Thyroid gland (tissue), 4 donors: ENCODE data around the gene SMURF1.

Source experiments
- CTCF ChIP-seq, 6 experiments: fragments of 200-600 bp in 3 of 6; fragments of 450-650 bp in 3 of 6; sonication (generic) in 3 of 6; IDR thresholded peaks; one replicate each; pipeline ENCODE4 v1.5.1; 2016 to 2019; ENCODE audit warnings: antibody characterized with exemption in 6 of 6, mild to moderate bottlenecking in 2 of 6, inconsistent platforms in 1 of 6, moderate library complexity in 1 of 6
- POLR2A ChIP-seq, 2 donors: fragments of 450-650 bp; IDR thresholded peaks; one replicate each; pipeline ENCODE4 v1.6.1; 2017; ENCODE audit warnings: antibody characterized with exemption in 2 of 2, mild to moderate bottlenecking in 2 of 2, moderate library complexity in 1 of 2

- TF ChIP-seq CTCF (IDR thresholded peaks at IDR 0.05) (no peak), POLR2A (IDR thresholded peaks at IDR 0.05) (no peak)
Measured at GRCh38 chr7:98997846-98998245, 146.1 kb downstream of the SMURF1 start.
